Type B pancreatic cell (in vitro differentiated cells): ENCODE measurements around the gene HOXC4. TPM values are rescaled to one million over a fixed set of nuclear protein-coding genes. Genes with fewer than 3 reads are reported as not detected.

Source experiments
- DNase-seq: peaks from one replicate; pipeline ENCODE4 v3.0.0; 2021; ENCODE audit warnings: mixed read lengths; ENCODE audit not compliant: unreplicated experiment; ENCODE audit errors: extremely low spot score
- H3K27ac Mint-ChIP-seq: 2 replicates; pipeline ENCODE4 v1.8.0; 2021; ENCODE audit warnings: mild to moderate bottlenecking, mixed read lengths
- H3K27me3 Mint-ChIP-seq: 2 replicates; pipeline ENCODE4 v1.8.0; 2021; ENCODE audit warnings: mixed read lengths
- H3K36me3 Mint-ChIP-seq: 2 replicates; pipeline ENCODE4 v1.8.0; 2021; ENCODE audit warnings: mixed read lengths
- H3K4me1 Mint-ChIP-seq: one replicate; pipeline ENCODE4 v1.8.0; 2021; ENCODE audit warnings: mixed read lengths; ENCODE audit not compliant: unreplicated experiment
- H3K4me3 Mint-ChIP-seq: 2 replicates; pipeline ENCODE4 v1.8.0; 2021; ENCODE audit warnings: mild to moderate bottlenecking, mixed read lengths
- H3K9me3 Mint-ChIP-seq: 2 replicates; pipeline ENCODE4 v1.8.0; 2021; ENCODE audit warnings: mixed read lengths
- total RNA-seq: library from RNA; stranded (reverse); gene quantifications from 2 replicates; pipeline ENCODE4 v1.2.1, GENCODE V29; 2021; ENCODE audit warnings: low replicate concordance
- TF ChIP-seq, protein P1 (sequence below): fragments of 200-600 bp; sonication (generic); conservative IDR thresholded peaks from 2 replicates; pipeline ENCODE4 v1.5.0; 2021; ENCODE audit warnings: antibody characterized with exemption, mild to moderate bottlenecking

The HOXC4 gene
- total RNA-seq, 1 donor from 2014 or later: 47.9 TPM

DNA sequence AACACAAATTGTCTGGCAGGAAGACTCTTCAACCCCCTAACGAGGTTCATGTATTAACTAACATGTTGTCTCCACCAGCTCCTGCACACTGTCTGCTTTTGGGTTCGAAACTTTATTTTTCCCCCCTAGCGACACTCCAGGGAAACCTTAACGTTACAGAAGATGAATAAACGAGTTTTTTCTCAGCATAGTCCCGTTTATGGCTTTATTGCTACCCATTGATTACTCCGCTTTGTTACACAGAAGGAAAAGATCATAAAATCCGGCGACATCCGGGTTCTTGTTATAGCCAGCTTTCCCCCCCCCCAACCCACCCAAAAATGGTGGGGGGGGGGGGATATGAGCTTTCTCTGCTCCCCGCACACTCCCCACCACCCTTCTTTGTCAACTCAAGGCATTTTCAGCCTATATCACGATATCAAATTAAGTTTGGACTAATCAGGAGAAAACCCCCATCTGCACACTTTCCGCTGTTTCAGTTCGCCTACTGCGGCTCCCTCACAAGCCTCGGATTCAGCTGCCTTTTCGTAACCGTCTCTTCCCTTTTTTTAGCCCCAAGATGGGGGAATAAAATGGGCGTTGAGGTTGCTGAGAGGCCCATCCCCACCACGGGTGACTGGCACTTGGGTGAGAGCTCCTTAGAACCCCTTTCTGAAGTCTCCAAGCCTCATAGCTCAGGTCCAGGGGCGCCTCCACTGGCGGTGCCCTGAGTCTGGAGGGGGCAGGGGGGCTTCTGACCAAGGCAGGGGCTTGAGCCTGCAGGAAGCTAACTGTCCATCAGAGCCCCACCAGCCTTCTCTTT, 26.8 kb upstream of the HOXC4 start:
- Mint-ChIP-seq H3K4me1 (peaks cover 44% of the 10 kb centered on the region), H3K9me3 (no peaks in the 10 kb centered on the region), H3K4me3 (peak overlapping the region; percentile 93), H3K36me3 (peaks cover 3% of the 10 kb centered on the region), H3K27ac (peak overlapping the region; percentile 72), H3K27me3 (peaks cover 90% of the 10 kb centered on the region)
- DNase-seq: no peak
- TF ChIP-seq, protein P1, sequence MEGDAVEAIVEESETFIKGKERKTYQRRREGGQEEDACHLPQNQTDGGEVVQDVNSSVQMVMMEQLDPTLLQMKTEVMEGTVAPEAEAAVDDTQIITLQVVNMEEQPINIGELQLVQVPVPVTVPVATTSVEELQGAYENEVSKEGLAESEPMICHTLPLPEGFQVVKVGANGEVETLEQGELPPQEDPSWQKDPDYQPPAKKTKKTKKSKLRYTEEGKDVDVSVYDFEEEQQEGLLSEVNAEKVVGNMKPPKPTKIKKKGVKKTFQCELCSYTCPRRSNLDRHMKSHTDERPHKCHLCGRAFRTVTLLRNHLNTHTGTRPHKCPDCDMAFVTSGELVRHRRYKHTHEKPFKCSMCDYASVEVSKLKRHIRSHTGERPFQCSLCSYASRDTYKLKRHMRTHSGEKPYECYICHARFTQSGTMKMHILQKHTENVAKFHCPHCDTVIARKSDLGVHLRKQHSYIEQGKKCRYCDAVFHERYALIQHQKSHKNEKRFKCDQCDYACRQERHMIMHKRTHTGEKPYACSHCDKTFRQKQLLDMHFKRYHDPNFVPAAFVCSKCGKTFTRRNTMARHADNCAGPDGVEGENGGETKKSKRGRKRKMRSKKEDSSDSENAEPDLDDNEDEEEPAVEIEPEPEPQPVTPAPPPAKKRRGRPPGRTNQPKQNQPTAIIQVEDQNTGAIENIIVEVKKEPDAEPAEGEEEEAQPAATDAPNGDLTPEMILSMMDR: no peak

DNA sequence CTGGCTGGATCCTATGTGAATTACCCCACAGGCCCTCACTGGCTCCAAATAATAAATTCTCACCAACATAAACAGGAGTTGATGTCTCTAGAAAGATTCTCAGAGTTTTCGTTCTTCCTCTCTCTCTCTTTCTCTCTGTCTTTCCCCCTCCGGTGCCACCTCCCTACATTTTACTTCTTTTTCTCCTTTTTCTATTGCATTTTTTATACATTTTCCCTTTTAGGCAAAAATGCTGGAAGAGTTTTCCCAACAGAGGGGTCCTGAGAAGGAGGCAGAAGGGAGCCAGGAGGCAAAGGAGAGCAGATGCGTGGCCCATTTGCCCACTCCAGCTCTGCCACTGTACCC, 26.2 kb upstream of the HOXC4 start:
- Mint-ChIP-seq H3K4me3 (peak overlapping the region; percentile 93), H3K4me1 (peaks cover 49% of the 10 kb centered on the region), H3K27ac (peak overlapping the region; percentile 57), H3K9me3 (no peaks in the 10 kb centered on the region), H3K27me3 (peaks cover 90% of the 10 kb centered on the region), H3K36me3 (peaks cover 3% of the 10 kb centered on the region)
- TF ChIP-seq, protein P1: no peak
- DNase-seq: no peak

DNA sequence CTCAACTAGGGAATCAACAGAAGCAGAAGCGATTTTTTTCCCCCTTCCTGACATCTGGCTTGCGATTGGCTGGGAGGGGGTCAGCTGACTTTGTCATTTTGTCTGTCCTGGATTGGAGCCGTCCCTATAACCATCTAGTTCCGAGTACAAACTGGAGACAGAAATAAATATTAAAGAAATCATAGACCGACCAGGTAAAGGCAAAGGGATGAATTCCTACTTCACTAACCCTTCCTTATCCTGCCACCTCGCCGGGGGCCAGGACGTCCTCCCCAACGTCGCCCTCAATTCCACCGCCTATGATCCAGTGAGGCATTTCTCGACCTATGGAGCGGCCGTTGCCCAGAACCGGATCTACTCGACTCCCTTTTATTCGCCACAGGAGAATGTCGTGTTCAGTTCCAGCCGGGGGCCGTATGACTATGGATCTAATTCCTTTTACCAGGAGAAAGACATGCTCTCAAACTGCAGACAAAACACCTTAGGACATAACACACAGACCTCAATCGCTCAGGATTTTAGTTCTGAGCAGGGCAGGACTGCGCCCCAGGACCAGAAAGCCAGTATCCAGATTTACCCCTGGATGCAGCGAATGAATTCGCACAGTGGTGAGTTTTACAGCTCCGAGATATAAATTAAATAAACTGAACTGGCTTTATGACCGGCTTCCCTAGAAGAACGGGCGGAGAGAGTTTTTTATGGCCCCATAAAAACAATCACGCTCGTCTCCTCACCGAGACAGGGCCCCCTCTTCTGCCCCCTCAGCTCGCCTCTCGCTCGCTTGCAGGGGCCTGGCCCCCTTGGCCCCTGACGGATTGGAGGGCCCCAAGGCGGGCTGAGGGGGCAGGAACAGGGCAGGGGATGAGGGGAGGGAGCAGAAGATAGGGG, 25.1 kb upstream of the HOXC4 start, which contains the start of gene HOXC6:
TSS of gene HOXC6 (plus strand) at position 127 of the 888 bp plus-strand sequence. CDS start at position 209, 82 bp downstream.
- TF ChIP-seq, protein P1: no peak
- Mint-ChIP-seq H3K4me3 (peak within 1 kb of the TSS; percentile 95), H3K27ac (peak within 1 kb of the TSS; percentile 86), H3K4me1 (peaks cover 42% of the 10 kb centered on the region), H3K9me3 (no peaks in the 10 kb centered on the region), H3K27me3 (peaks cover 88% of the 10 kb centered on the region), H3K36me3 (peaks cover 3% of the 10 kb centered on the region)
- DNase-seq: no peak

DNA sequence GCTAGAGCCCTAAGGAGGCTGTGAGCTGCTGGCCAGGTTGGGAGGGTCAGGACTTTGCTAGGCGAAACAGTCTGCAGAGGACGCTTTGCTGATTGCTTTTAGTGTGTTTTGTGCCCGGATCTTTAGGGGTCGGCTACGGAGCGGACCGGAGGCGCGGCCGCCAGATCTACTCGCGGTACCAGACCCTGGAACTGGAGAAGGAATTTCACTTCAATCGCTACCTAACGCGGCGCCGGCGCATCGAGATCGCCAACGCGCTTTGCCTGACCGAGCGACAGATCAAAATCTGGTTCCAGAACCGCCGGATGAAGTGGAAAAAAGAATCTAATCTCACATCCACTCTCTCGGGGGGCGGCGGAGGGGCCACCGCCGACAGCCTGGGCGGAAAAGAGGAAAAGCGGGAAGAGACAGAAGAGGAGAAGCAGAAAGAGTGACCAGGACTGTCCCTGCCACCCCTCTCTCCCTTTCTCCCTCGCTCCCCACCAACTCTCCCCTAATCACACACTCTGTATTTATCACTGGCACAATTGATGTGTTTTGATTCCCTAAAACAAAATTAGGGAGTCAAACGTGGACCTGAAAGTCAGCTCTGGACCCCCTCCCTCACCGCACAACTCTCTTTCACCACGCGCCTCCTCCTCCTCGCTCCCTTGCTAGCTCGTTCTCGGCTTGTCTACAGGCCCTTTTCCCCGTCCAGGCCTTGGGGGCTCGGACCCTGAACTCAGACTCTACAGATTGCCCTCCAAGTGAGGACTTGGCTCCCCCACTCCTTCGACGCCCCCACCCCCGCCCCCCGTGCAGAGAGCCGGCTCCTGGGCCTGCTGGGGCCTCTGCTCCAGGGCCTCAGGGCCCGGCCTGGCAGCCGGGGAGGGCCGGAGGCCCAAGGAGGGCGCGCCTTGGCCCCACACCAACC, 23.9 kb upstream of the HOXC4 start:
- DNase-seq: no peak
- Mint-ChIP-seq H3K9me3 (no peaks in the 10 kb centered on the region), H3K27me3 (peaks cover 80% of the 10 kb centered on the region), H3K4me3 (peak overlapping the region; percentile 95), H3K36me3 (peaks cover 3% of the 10 kb centered on the region), H3K27ac (peak overlapping the region; percentile 86), H3K4me1 (peaks cover 36% of the 10 kb centered on the region)
- TF ChIP-seq, protein P1: no peak

DNA sequence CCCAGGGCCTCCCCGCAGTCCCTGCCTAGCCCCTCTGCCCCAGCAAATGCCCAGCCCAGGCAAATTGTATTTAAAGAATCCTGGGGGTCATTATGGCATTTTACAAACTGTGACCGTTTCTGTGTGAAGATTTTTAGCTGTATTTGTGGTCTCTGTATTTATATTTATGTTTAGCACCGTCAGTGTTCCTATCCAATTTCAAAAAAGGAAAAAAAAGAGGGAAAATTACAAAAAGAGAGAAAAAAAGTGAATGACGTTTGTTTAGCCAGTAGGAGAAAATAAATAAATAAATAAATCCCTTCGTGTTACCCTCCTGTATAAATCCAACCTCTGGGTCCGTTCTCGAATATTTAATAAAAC, 23.2 kb upstream of the HOXC4 start:
- H3K4me1 Mint-ChIP-seq: peaks cover 39% of the 10 kb centered on the region
- H3K36me3 Mint-ChIP-seq: peaks cover 7% of the 10 kb centered on the region
- no peak for DNase-seq
- H3K9me3 Mint-ChIP-seq: no peaks in the 10 kb centered on the region
- H3K27ac Mint-ChIP-seq: peak overlapping the region; percentile 86
- TF ChIP-seq, protein P1: no peak
- H3K4me3 Mint-ChIP-seq: peak overlapping the region; percentile 83
- peaks cover 80% of the 10 kb centered on the region for H3K27me3 Mint-ChIP-seq
